Activated CD4-positive, alpha-beta T cell treated with anti-CD3 and anti-CD28 coated beads for 36 hours (primary cell): ENCODE measurements around the gene MEGF11. TPM values are rescaled to one million over a fixed set of nuclear protein-coding genes. Genes with fewer than 3 reads are reported as not detected.

Experiments
- ATAC-seq: fragments of 200-7000 bp; cut with Tn5 transposase; one replicate; pipeline ENCODE4 v1.10.0; 2021; ENCODE audit warnings: mild to moderate bottlenecking, moderate library complexity
- CTCF ChIA-PET: fragments of 350-600 bp; sonication (Branson Sonifier 250); formaldehyde crosslinking; loops from one replicate; lab custom pipeline; 2021; ENCODE audit warnings: antibody characterized with exemption; lab: Charles Lee
- POLR2A ChIA-PET: fragments of 350-600 bp; sonication (Branson Sonifier 250); formaldehyde crosslinking; loops from one replicate; lab custom pipeline; 2021; ENCODE audit warnings: antibody characterized with exemption, inconsistent platforms; lab: Charles Lee
- DNase-seq: peaks from one replicate; pipeline ENCODE4 v3.0.0-alpha.2; 2020
- H3K27ac Mint-ChIP-seq: one replicate; pipeline ENCODE4 v1.8.0; 2021; ENCODE audit warnings: mixed read lengths
- H3K27me3 Mint-ChIP-seq: one replicate; pipeline ENCODE4 v1.8.0; 2021; ENCODE audit warnings: mixed read lengths
- H3K36me3 Mint-ChIP-seq: one replicate; pipeline ENCODE4 v1.8.0; 2021; ENCODE audit warnings: low read depth, mixed read lengths
- H3K4me1 Mint-ChIP-seq: one replicate; pipeline ENCODE4 v1.8.0; 2021; ENCODE audit warnings: mixed read lengths
- H3K4me3 Mint-ChIP-seq: one replicate; pipeline ENCODE4 v1.8.0; 2021; ENCODE audit warnings: mild to moderate bottlenecking, moderate library complexity, mixed read lengths
- H3K9me3 Mint-ChIP-seq: one replicate; pipeline ENCODE4 v1.8.0; 2021; ENCODE audit warnings: low read depth, mixed read lengths
- intact Hi-C, 2 experiments: fragments of 100-400 bp; cut with DNase I in 1 of 2; cut with micrococcal nuclease in 1 of 2; formaldehyde crosslinking; loops; one replicate each; pipeline versions ENCODE4 v1.14.2 to v1.15.1; 2022 to 2024; cut with DNase I, micrococcal nuclease
- total RNA-seq, 2 experiments: library from RNA; stranded (reverse); gene quantifications; one replicate each; pipeline ENCODE4 v1.2.3, GENCODE V29; 2021

Gene MEGF11
- total RNA-seq, 2 experiments from 2014 or later = not detected

DNA sequence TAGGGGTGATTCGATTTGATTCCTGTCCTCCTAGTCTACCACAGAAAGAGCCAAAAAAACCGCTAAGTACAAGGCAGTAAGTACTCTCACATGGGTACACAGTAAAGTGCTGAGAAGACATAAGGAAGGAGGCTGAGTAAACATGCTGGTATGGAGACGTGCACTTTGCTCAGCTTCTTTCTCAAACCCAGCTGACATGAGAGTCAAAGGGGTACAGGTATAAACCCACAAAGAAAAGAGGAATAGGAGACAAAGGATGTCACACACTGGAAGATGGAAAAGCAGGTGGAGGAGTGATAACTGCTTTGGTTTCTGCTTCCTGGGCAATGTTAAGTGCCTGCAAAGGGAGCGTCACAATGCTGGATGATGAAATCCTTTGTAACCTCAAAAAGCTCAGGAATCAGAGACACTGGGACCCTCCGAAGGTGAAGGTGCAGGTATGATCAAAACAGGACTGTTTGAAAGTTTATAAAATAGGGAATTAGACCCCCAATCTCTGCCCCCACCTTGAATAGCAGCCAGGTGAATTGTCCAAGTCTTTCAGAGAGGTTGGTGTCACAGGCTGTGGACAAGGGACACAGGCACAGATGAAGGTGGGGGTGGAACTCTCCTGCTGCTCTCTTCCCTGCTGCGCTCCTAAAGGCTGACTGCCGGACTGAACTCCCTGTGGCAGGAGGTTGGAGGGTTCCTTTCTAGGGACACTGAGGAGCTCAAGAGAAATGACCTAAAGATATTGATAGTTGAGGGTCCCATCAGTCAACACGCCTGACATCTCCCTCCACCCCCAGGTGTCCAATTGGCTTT lies 282.4 kb downstream of the MEGF11 start:
- Mint-ChIP-seq H3K4me1 (no peaks in the 10 kb centered on the region), H3K9me3 (no peaks in the 10 kb centered on the region), H3K4me3 (no peak overlapping the region), H3K36me3 (no peaks in the 10 kb centered on the region), H3K27ac (no peak overlapping the region), H3K27me3 (peaks cover 25% of the 10 kb centered on the region)
- ATAC-seq (no peak), DNase-seq (no peak)
- ChIA-PET POLR2A (no interaction called here), CTCF (no interaction called here)
- intact Hi-C loops = no loop called here

DNA sequence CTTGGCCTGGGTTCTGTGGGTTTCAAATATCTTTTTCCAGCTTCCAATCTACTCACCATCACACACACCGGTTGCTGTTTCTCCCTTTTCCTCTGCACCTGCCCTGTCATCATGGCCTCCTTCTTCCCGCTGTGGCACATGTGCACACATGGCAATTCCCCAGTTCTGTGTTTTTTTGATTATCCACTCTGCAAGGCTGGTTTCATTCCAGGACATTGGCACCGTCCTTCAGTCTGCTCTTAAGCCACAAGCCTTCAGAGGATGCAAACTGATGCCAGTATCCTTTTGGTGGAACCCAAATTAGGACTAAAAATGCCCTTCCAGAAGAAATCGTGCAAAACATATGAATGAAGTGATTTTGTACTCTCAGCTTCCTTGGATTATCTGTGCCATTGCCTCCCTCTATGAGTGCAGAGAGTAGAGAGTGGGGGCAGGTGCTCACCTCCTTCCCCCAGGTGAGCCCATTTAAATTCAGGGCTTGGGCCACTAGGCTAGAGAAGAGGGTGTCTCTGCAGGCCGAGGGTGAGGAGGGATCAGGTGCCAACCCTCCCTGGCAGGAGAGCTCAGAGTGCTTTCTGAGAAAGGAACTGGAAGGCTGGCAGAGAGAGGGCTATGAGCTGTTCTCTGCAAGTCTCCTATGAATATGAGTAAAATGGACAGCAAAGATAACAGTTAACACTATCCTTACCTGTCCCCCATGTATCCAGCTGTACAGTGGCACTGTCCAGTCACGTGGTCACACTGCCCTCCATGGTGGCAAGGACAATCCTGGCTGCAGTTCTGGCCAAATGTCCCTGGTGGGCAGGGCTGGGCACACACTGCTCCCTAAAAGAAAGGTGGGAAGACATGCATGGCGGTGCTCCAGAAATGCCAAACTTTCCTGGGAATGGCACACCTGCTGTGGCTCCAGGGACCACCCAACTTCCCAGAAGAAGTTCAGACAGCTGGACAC lies 283.4 kb downstream of the MEGF11 start:
- intact Hi-C loops = no loop called here
- POLR2A ChIA-PET = no interaction called here

DNA sequence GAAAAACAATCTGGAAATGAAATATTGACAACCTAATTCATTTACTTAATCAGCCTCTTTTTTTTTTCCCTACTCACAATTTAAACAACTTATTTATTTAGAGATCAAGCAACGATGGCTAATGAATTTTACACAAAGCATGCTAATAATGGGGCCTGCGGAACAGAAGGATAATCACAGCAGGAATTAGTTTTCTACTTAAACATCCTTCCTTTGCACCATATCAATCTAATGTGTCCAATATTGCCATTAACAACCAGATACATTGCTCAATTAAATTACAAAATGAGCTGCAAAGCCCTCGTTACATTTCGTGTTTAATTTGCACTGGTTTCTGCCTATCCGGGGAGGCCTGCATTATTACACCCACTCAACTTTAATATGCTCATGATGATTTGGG lies 285.0 kb downstream of the MEGF11 start:
- DNase-seq (no peak), ATAC-seq (no peak)
- POLR2A ChIA-PET = no interaction called here
- no peak overlapping the region for H3K4me3 Mint-ChIP-seq
- no peaks in the 10 kb centered on the region for H3K9me3 Mint-ChIP-seq
- H3K4me1 Mint-ChIP-seq = no peaks in the 10 kb centered on the region
- intact Hi-C loops = no loop called here
- no peak overlapping the region for H3K27ac Mint-ChIP-seq
- H3K27me3 Mint-ChIP-seq = peaks cover 16% of the 10 kb centered on the region
- CTCF ChIA-PET = interaction anchor here (0.7 kb wide), 1 partner anchor 149 kb away, joined by 3 read pairs; no protein-coding TSS in a partner anchor
- no peaks in the 10 kb centered on the region for H3K36me3 Mint-ChIP-seq

More for the DNA sequence above, 283.4 kb downstream of the MEGF11 start:
- DNase-seq = no peak
- no peak overlapping the region for H3K4me3 Mint-ChIP-seq
- no peaks in the 10 kb centered on the region for H3K4me1 Mint-ChIP-seq
- ATAC-seq = no peak
- peaks cover 20% of the 10 kb centered on the region for H3K27me3 Mint-ChIP-seq
- H3K9me3 Mint-ChIP-seq = no peaks in the 10 kb centered on the region
- CTCF ChIA-PET = interaction anchor here (0.5 kb wide), 1 partner anchor 10 kb away, joined by 3 read pairs; no protein-coding TSS in a partner anchor
- H3K36me3 Mint-ChIP-seq = no peaks in the 10 kb centered on the region
- no peak overlapping the region for H3K27ac Mint-ChIP-seq

DNA sequence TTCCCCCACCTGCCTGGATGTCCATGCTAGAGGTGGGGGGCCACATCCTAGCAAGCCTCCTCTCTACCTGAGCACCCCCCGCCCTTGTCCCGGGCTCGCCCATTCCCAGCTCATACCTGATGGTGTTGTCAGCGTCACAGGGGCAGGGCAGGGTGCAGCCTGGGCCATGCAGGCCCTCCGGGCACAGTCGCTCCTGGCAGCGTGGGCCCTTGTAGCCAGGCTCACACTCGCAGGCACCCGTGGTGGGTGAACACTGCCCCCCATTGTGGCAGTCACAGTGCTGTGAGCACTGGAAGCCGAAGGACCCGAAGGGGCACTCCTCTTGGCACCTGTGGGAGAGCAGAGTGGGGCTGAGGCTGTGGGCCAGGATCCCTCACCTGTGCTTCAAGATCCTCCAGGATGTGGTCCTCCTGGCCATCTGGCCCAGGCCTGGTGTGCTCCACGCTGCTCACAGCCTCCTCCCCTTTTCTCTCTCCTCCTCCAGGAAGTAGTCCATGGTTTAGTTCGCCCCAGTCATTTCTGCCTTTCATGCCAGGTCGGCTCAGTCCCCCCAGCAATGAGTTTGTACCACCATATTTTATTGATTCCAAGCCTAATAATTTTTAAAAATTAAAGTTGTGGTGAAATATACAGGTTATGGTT lies 288.6 kb downstream of the MEGF11 start:
- ATAC-seq (no peak), DNase-seq (no peak)
- POLR2A ChIA-PET = no interaction called here
- Mint-ChIP-seq H3K9me3 (no peaks in the 10 kb centered on the region), H3K36me3 (no peaks in the 10 kb centered on the region), H3K27ac (no peak overlapping the region), H3K4me1 (no peaks in the 10 kb centered on the region), H3K4me3 (no peak overlapping the region), H3K27me3 (peaks cover 12% of the 10 kb centered on the region)
- intact Hi-C loops = no loop called here
- CTCF ChIA-PET = no interaction called here

DNA sequence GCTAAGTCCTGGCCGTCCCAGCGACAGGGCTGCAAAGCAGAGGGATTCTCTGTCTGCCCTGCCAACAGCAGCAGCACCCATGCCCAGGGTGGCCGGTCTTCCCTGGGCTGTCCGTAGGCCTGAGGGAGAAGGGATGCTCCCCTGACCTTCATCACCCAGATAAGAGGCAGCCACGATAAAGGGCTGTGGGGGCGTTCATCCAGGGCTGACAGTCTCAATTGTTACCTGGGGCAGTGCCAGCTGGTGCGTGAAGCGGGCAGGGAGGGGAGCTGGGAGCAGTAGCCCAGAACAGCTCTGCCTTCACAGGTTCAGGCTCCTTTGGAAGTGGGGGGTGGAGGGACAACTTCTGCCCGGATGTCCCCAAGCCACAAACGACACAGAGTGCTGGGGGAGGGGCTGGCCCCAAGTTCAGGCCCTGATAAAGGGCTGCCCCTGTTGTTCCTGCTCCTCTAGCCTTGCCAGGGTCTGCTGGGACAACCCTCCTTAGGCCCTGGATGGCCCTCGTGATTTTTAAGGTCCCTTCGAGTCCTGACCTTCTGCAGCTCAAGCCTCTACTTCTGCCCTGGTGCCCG lies 289.6 kb downstream of the MEGF11 start:
- ChIA-PET POLR2A (no interaction called here), CTCF (no interaction called here)
- intact Hi-C loops = no loop called here
- Mint-ChIP-seq H3K36me3 (no peaks in the 10 kb centered on the region), H3K4me1 (no peaks in the 10 kb centered on the region), H3K27ac (no peak overlapping the region), H3K27me3 (peaks cover 9% of the 10 kb centered on the region), H3K4me3 (no peak overlapping the region), H3K9me3 (no peaks in the 10 kb centered on the region)
- no peak for DNase-seq
- no peak for ATAC-seq

DNA sequence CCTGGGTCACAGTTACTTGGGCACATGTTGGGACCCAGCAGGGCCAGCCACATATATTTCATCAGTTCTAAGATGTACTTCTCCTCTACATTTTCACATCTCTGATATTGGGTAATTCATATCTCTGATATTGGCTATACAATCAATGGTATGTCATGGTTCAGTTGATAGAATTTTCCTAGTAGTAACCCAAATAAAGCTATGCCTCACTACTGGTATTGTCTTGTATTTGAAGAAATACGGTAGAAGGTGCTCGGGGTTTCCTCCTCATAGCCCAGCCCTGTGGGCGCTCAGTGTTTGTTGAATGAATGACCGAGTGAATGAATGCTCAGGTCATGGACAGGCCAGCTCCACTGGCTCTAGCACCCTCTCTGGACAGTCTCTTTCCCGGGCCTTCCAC lies 290.2 kb downstream of the MEGF11 start:
- Mint-ChIP-seq H3K4me3 (no peak overlapping the region), H3K27ac (no peak overlapping the region), H3K27me3 (peaks cover 9% of the 10 kb centered on the region), H3K36me3 (no peaks in the 10 kb centered on the region), H3K4me1 (no peaks in the 10 kb centered on the region), H3K9me3 (no peaks in the 10 kb centered on the region)
- POLR2A ChIA-PET = no interaction called here
- intact Hi-C loops = no loop called here
- no peak for DNase-seq
- no peak for ATAC-seq
- CTCF ChIA-PET = no interaction called here

DNA sequence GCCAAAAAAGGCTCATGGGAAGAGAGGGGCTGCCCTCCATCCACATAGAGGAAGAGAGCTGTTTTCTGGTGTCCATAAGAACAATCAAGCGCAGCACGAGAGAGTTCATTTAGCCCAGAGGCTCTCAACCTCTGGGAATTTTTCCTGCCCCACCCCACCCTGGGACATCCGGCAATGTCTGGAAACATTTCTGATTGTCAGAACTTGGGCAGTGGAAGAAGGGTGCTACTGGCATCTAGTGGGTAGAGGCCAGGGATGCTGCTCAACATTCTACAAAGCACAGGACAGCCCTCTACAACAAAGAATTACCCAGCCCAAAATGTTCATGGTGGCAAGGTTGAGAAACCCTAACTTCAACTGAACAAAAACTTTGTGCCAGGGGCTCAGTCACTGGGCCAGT lies 291.4 kb downstream of the MEGF11 start:
- DNase-seq = no peak
- no peak overlapping the region for H3K4me3 Mint-ChIP-seq
- CTCF ChIA-PET = interaction anchor here (0.6 to 1.6 kb wide), 2 partner anchors 18 to 838 kb away, joined by 3 to 5 read pairs; no protein-coding TSS in a partner anchor
- no peak for ATAC-seq
- H3K36me3 Mint-ChIP-seq = no peaks in the 10 kb centered on the region
- intact Hi-C loops = no loop called here
- POLR2A ChIA-PET = no interaction called here
- no peaks in the 10 kb centered on the region for H3K4me1 Mint-ChIP-seq
- no peaks in the 10 kb centered on the region for H3K9me3 Mint-ChIP-seq
- H3K27ac Mint-ChIP-seq = no peak overlapping the region
- peaks cover 6% of the 10 kb centered on the region for H3K27me3 Mint-ChIP-seq

DNA sequence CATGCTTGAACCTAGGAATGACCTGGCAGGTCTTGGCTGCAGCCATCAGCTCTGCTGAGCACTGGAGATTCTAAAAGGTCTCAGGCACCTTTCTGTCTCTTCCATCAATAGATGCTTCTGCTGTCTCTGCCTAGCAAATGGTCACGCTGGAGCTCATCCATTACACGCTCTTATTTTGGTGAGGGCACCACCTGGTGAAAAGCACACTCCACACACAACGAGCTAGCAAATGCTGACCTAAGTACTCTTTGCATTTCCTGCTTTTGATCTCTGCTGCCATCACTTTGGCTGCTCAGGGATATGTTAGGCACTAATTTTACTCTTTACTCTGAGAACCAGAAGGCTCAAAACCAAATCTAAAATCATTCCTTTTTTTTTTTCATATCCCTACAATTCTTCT lies 293.0 kb downstream of the MEGF11 start:
- Mint-ChIP-seq H3K9me3 (no peaks in the 10 kb centered on the region), H3K4me1 (no peaks in the 10 kb centered on the region), H3K27ac (no peak overlapping the region), H3K27me3 (peaks cover 6% of the 10 kb centered on the region), H3K36me3 (no peaks in the 10 kb centered on the region), H3K4me3 (no peak overlapping the region)
- intact Hi-C loops = no loop called here
- ATAC-seq = no peak
- no peak for DNase-seq
- CTCF ChIA-PET = interaction anchor here (0.6 kb wide), 1 partner anchor 236 kb away, joined by 3 read pairs; no protein-coding TSS in a partner anchor
- POLR2A ChIA-PET = interaction anchor here (0.8 kb wide), 1 partner anchor 400 kb away, joined by 7 read pairs; no protein-coding TSS in a partner anchor

DNA sequence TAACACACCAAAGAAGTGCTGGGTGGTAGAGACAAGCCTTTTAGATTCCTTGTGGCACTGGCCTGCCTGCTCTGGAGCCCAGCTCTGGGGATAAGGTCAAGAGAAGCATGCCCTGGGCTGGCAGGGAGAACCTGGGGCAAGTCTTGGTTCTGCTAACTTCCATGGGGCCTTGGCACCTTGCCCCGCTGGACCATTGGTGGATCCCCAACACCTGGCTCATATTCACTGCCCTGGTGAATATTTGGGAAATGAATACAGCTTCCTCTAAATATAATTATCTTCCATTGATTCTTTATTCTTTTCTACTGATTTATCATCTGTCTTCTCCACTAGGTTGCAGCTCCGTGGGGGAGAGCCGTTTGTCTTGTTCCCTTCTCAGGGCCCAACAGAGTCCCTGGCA lies 294.7 kb downstream of the MEGF11 start:
- Mint-ChIP-seq H3K9me3 (no peaks in the 10 kb centered on the region), H3K27ac (no peak overlapping the region), H3K4me3 (no peak overlapping the region), H3K4me1 (no peaks in the 10 kb centered on the region), H3K36me3 (no peaks in the 10 kb centered on the region), H3K27me3 (peaks cover 6% of the 10 kb centered on the region)
- DNase-seq (no peak), ATAC-seq (no peak)
- CTCF ChIA-PET = interaction anchor here (0.7 to 1.2 kb wide), 2 partner anchors 23 to 347 kb away, joined by 4 read pairs; no protein-coding TSS in a partner anchor
- POLR2A ChIA-PET = no interaction called here
- intact Hi-C loops = no loop called here

DNA sequence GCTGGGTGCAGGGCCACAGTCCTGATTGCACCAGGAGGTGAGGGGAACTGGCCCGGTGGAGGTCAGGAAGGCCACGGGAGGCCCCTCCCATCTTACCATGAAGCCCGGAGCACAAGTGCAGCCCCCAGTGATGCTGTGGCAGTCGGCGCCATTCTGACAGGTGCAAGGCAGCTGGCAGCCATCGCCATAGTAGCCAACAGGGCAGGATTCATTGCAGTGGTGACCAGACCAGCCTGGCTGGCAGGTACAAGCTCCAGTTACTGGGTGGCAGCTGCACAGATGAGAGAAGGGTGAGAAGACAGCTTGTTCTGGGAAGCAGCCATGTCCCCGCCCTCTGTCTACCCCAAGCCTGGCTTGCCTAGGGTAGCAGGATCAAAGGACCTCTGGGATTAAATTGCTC lies 296.1 kb downstream of the MEGF11 start:
- intact Hi-C loops = no loop called here
- Mint-ChIP-seq H3K4me1 (no peaks in the 10 kb centered on the region), H3K4me3 (no peak overlapping the region), H3K27me3 (peaks cover 4% of the 10 kb centered on the region), H3K27ac (no peak overlapping the region), H3K9me3 (no peaks in the 10 kb centered on the region), H3K36me3 (no peaks in the 10 kb centered on the region)
- DNase-seq (no peak), ATAC-seq (no peak)
- ChIA-PET POLR2A (no interaction called here), CTCF (interaction anchor here (0.6 kb wide), 1 partner anchor 7 kb away, joined by 3 read pairs; no protein-coding TSS in a partner anchor)

DNA sequence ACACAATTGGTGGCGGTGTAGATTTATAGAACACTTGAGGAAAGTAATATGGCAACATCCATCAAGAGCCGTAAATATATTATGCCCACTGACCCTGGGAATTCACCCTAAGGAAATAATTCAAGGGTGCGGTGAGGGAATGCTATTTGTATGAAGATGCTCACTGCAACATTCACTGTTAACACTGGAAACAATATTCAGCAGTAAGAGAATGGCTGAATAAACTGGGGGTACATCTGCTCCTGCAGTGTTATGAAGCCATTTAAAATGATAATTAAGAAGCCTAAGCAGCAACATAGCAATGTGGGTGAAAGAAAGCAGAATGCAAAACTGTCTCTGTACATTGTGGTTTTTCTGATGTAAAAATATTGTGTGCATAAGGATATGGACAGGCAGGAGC lies 296.7 kb downstream of the MEGF11 start:
- H3K4me1 Mint-ChIP-seq = no peaks in the 10 kb centered on the region
- peaks cover 3% of the 10 kb centered on the region for H3K27me3 Mint-ChIP-seq
- H3K27ac Mint-ChIP-seq = no peak overlapping the region
- no peaks in the 10 kb centered on the region for H3K36me3 Mint-ChIP-seq
- no peaks in the 10 kb centered on the region for H3K9me3 Mint-ChIP-seq
- H3K4me3 Mint-ChIP-seq = no peak overlapping the region
- DNase-seq (no peak), ATAC-seq (no peak)
- CTCF ChIA-PET = no interaction called here
- intact Hi-C loops = no loop called here
- POLR2A ChIA-PET = no interaction called here
